ENCODE data around the gene AARS2.

DNA sequence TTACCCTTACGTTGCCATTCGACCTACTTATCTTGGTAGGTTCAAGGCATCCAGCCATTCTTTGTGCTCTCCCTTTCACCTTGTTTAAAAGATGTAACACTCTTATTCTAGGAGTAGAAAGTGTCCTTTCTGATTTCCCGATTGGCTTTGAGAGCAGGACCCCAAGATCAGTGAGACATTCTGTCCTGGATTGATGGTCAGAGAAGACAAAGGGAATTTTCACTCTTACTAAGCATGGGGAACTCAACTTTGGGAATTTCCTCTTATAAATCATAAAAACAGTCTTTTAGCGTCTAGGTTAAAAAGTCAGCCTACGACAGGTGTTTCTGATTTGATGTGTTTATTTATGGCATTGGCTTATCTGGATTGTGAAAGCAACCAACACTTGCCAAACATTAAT, 2.8 kb upstream of the AARS2 start:
- TF ChIP-seq, protein P1, sequence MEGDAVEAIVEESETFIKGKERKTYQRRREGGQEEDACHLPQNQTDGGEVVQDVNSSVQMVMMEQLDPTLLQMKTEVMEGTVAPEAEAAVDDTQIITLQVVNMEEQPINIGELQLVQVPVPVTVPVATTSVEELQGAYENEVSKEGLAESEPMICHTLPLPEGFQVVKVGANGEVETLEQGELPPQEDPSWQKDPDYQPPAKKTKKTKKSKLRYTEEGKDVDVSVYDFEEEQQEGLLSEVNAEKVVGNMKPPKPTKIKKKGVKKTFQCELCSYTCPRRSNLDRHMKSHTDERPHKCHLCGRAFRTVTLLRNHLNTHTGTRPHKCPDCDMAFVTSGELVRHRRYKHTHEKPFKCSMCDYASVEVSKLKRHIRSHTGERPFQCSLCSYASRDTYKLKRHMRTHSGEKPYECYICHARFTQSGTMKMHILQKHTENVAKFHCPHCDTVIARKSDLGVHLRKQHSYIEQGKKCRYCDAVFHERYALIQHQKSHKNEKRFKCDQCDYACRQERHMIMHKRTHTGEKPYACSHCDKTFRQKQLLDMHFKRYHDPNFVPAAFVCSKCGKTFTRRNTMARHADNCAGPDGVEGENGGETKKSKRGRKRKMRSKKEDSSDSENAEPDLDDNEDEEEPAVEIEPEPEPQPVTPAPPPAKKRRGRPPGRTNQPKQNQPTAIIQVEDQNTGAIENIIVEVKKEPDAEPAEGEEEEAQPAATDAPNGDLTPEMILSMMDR (IDR thresholded peaks at IDR 0.05), result no peak
- no peak for TF ChIP-seq POLR2AphosphoS5 (IDR thresholded peaks at IDR 0.05)

All from upper lobe of left lung (tissue), 4 donors.